Mucosa of stomach (tissue), 1 donor: ENCODE measurements around the gene CCDC27.
"Not testable (repeated sequence)": the region's sequence is repeated elsewhere in the genome, so short reads cannot be mapped to it uniquely, and the experiment has no call there.

Source experiments
- H3K27me3 ChIP-seq: one replicate; pipeline ENCODE4 v1.7.0; 2013; ENCODE audit warnings: mild to moderate bottlenecking, low read length; ENCODE audit not compliant: control insufficient read depth, insufficient read depth
- H3K36me3 ChIP-seq: one replicate; pipeline ENCODE4 v1.7.0; 2013; ENCODE audit warnings: low read length; ENCODE audit not compliant: control insufficient read depth, insufficient read depth
- H3K4me1 ChIP-seq: one replicate; pipeline ENCODE4 v1.7.0; 2013; ENCODE audit warnings: mild to moderate bottlenecking, low read length; ENCODE audit not compliant: control insufficient read depth, insufficient read depth
- H3K4me3 ChIP-seq: one replicate; pipeline ENCODE4 v1.7.0; 2013; ENCODE audit warnings: low read length
- H3K9ac ChIP-seq: one replicate; pipeline ENCODE4 v1.7.0; 2013; ENCODE audit warnings: mild to moderate bottlenecking, low read length, moderate library complexity
- H3K9me3 ChIP-seq: one replicate; pipeline ENCODE4 v1.7.0; 2013; ENCODE audit warnings: mild to moderate bottlenecking, low read length, moderate library complexity; ENCODE audit not compliant: control insufficient read depth
- donor health status: Pancreatic carcinoma.

Gene CCDC27

GRCh38 chr1:3804627-3804944 is 52.3 kb downstream of the CCDC27 start:
- not testable (repeated sequence) for H3K4me3 ChIP-seq, H3K9ac ChIP-seq, H3K4me1 ChIP-seq, H3K9me3 ChIP-seq, H3K27me3 ChIP-seq, H3K36me3 ChIP-seq

- Histone ChIP-seq H3K9ac (no peak overlapping the region), H3K4me3 (no peak overlapping the region), H3K27me3 (peaks cover 2% of the 10 kb centered on the region), H3K4me1 (no peaks in the 10 kb centered on the region), H3K9me3 (no peaks in the 10 kb centered on the region), H3K36me3 (no peaks in the 10 kb centered on the region)
Observed at GRCh38 chr1:3805038-3805437, 52.8 kb downstream of the CCDC27 start.

- no peak overlapping the region for H3K9ac ChIP-seq
- H3K9me3 ChIP-seq: no peaks in the 10 kb centered on the region
- H3K4me3 ChIP-seq: no peak overlapping the region
- no peaks in the 10 kb centered on the region for H3K4me1 ChIP-seq
- H3K27me3 ChIP-seq: no peaks in the 10 kb centered on the region
- H3K36me3 ChIP-seq: no peaks in the 10 kb centered on the region
Observed at GRCh38 chr1:3807769-3808168, 55.5 kb downstream of the CCDC27 start.

- no peak overlapping the region for H3K9ac ChIP-seq
- no peaks in the 10 kb centered on the region for H3K9me3 ChIP-seq
- H3K36me3 ChIP-seq: no peaks in the 10 kb centered on the region
- no peaks in the 10 kb centered on the region for H3K27me3 ChIP-seq
- no peaks in the 10 kb centered on the region for H3K4me1 ChIP-seq
- no peak overlapping the region for H3K4me3 ChIP-seq
Observed at GRCh38 chr1:3809680-3810079, 57.4 kb downstream of the CCDC27 start.

- H3K4me1 ChIP-seq, H3K36me3 ChIP-seq, H3K9ac ChIP-seq, H3K4me3 ChIP-seq, H3K9me3 ChIP-seq, H3K27me3 ChIP-seq: not testable (repeated sequence)
Observed at GRCh38 chr1:3810149-3810761, 58.0 kb downstream of the CCDC27 start.

GRCh38 chr1:3811595-3811911 is 59.3 kb downstream of the CCDC27 start:
- H3K9me3 ChIP-seq: no peaks in the 10 kb centered on the region
- no peaks in the 10 kb centered on the region for H3K36me3 ChIP-seq
- H3K4me1 ChIP-seq: no peaks in the 10 kb centered on the region
- no peaks in the 10 kb centered on the region for H3K27me3 ChIP-seq
- H3K9ac ChIP-seq: no peak overlapping the region
- no peak overlapping the region for H3K4me3 ChIP-seq

GRCh38 chr1:3814065-3814464 is 61.8 kb downstream of the CCDC27 start:
- Histone ChIP-seq H3K4me1 (no peaks in the 10 kb centered on the region), H3K9ac (no peak overlapping the region), H3K4me3 (no peak overlapping the region)

GRCh38 chr1:3814771-3815561 is 62.7 kb downstream of the CCDC27 start:
- Histone ChIP-seq H3K4me3 (no peak overlapping the region), H3K27me3 (no peaks in the 10 kb centered on the region), H3K9me3 (no peaks in the 10 kb centered on the region), H3K9ac (no peak overlapping the region), H3K4me1 (no peaks in the 10 kb centered on the region), H3K36me3 (no peaks in the 10 kb centered on the region)

More at GRCh38 chr1:3814065-3814464, 61.8 kb downstream of the CCDC27 start:
- Histone ChIP-seq H3K27me3 (no peaks in the 10 kb centered on the region), H3K36me3 (no peaks in the 10 kb centered on the region), H3K9me3 (no peaks in the 10 kb centered on the region)

- no peaks in the 10 kb centered on the region for H3K36me3 ChIP-seq
- H3K9ac ChIP-seq: no peak overlapping the region
- no peaks in the 10 kb centered on the region for H3K4me1 ChIP-seq
Observed at GRCh38 chr1:3816331-3817137, 64.3 kb downstream of the CCDC27 start.

GRCh38 chr1:3817138-3817740 is 65.0 kb downstream of the CCDC27 start:
- Histone ChIP-seq H3K4me3 (no peak overlapping the region), H3K27me3 (no peaks in the 10 kb centered on the region), H3K9ac (no peak overlapping the region), H3K4me1 (no peaks in the 10 kb centered on the region), H3K36me3 (no peaks in the 10 kb centered on the region), H3K9me3 (no peaks in the 10 kb centered on the region)

More at GRCh38 chr1:3816331-3817137, 64.3 kb downstream of the CCDC27 start:
- H3K9me3 ChIP-seq: no peaks in the 10 kb centered on the region
- H3K4me3 ChIP-seq: no peak overlapping the region
- no peaks in the 10 kb centered on the region for H3K27me3 ChIP-seq

GRCh38 chr1:3817821-3818597 is 65.8 kb downstream of the CCDC27 start:
- H3K4me1 ChIP-seq: no peaks in the 10 kb centered on the region
- H3K27me3 ChIP-seq: no peaks in the 10 kb centered on the region
- no peaks in the 10 kb centered on the region for H3K9me3 ChIP-seq
- no peak overlapping the region for H3K4me3 ChIP-seq
- no peaks in the 10 kb centered on the region for H3K36me3 ChIP-seq
- no peak overlapping the region for H3K9ac ChIP-seq
